Measurements from ENCODE around the gene ADAP1.

GRCh38 chr7:919114-919442 is 35.4 kb downstream of the ADAP1 start:
- TF ChIP-seq EZH2 (IDR thresholded peaks at IDR 0.05; ENCODE audit: insufficient read depth, poor library complexity, severe bottlenecking) (no peak), EZH2phosphoT487 (IDR thresholded peaks at IDR 0.05; ENCODE audit: insufficient read depth, low read depth) (no peak)
